WTC11 (cell line): ENCODE results near the gene LINS1. TPM values are rescaled to one million over a fixed set of nuclear protein-coding genes. Genes with fewer than 3 reads are reported as not detected.

ENCODE experiments used
- ATAC-seq: fragments of 200-7000 bp; cut with Tn5 transposase; 2 replicates; pipeline ENCODE4 v1.10.0; 2021; ENCODE audit warnings: mild to moderate bottlenecking, moderate library complexity
- CTCF ChIA-PET: fragments of 300-600 bp; sonication (Branson Sonifier 250); formaldehyde crosslinking; loops from one replicate; lab custom pipeline; 2021; ENCODE audit warnings: antibody characterized with exemption; lab: Charles Lee
- POLR2A ChIA-PET: fragments of 350-600 bp; sonication (Branson Sonifier 250); formaldehyde crosslinking; loops from one replicate; lab custom pipeline; 2021; ENCODE audit warnings: antibody characterized with exemption; lab: Charles Lee
- DNase-seq: peaks from one replicate; pipeline ENCODE4 v3.0.0; 2021; ENCODE audit warnings: low spot score
- H3K27ac Mint-ChIP-seq: 2 replicates; pipeline ENCODE4 v1.8.0; 2021; ENCODE audit warnings: mixed read lengths
- H3K27me3 Mint-ChIP-seq: 2 replicates; pipeline ENCODE4 v1.8.0; 2021; ENCODE audit warnings: low read depth, mild to moderate bottlenecking, moderate library complexity, mixed read lengths
- H3K36me3 Mint-ChIP-seq: 2 replicates; pipeline ENCODE4 v1.8.0; 2021; ENCODE audit warnings: mixed read lengths
- H3K4me1 Mint-ChIP-seq: 2 replicates; pipeline ENCODE4 v1.8.0; 2022; ENCODE audit warnings: mixed read lengths
- H3K4me3 Mint-ChIP-seq: 2 replicates; pipeline ENCODE4 v1.8.0; 2021; ENCODE audit warnings: mild to moderate bottlenecking, moderate library complexity, mixed read lengths
- H3K9me3 Mint-ChIP-seq: 2 replicates; pipeline ENCODE4 v1.8.0; 2021; ENCODE audit warnings: mixed read lengths
- AFF4 ChIP-seq: sonication (generic); formaldehyde crosslinking; IDR thresholded peaks from 2 replicates; pipeline ENCODE4 v1.8.1; 2023; ENCODE audit warnings: mild to moderate bottlenecking, missing genetic modification reagents, borderline replicate concordance
- ATF1 ChIP-seq: sonication (generic); formaldehyde crosslinking; IDR thresholded peaks from 2 replicates; pipeline ENCODE4 v1.8.1; 2023; ENCODE audit warnings: mild to moderate bottlenecking, moderate library complexity, missing genetic modification reagents
- ATF3 ChIP-seq: sonication (generic); formaldehyde crosslinking; conservative IDR thresholded peaks from 2 replicates; pipeline ENCODE4 v1.8.1; 2022; ENCODE audit warnings: mild to moderate bottlenecking, missing genetic modification reagents
- E2F4 ChIP-seq: sonication (generic); formaldehyde crosslinking; IDR thresholded peaks from 2 replicates; pipeline ENCODE4 v1.8.1; 2022; ENCODE audit warnings: low read depth, mild to moderate bottlenecking, moderate library complexity, missing genetic modification reagents, borderline replicate concordance
- E2F5 ChIP-seq: sonication (generic); formaldehyde crosslinking; IDR thresholded peaks from 2 replicates; pipeline ENCODE4 v1.8.1; 2022; ENCODE audit warnings: mild to moderate bottlenecking, moderate library complexity, missing genetic modification reagents
- FOXJ3 ChIP-seq: sonication (generic); formaldehyde crosslinking; IDR thresholded peaks from 2 replicates; pipeline ENCODE4 v1.9.0; 2021; ENCODE audit warnings: missing genetic modification reagents, mild to moderate bottlenecking, borderline replicate concordance
- FOXP4 ChIP-seq: sonication (generic); formaldehyde crosslinking; IDR thresholded peaks from 2 replicates; pipeline ENCODE4 v1.8.0; 2022; ENCODE audit warnings: mild to moderate bottlenecking, missing genetic modification reagents
- MYBL2 ChIP-seq: sonication (generic); formaldehyde crosslinking; IDR thresholded peaks from 2 replicates; pipeline ENCODE4 v1.8.1; 2023; ENCODE audit warnings: mild to moderate bottlenecking, moderate library complexity, missing genetic modification reagents
- NFATC4 ChIP-seq: fragments of 250-450 bp; sonication (Bioruptor Pico); IDR thresholded peaks from 2 replicates; pipeline ENCODE4 v1.9.0; 2021; ENCODE audit warnings: mild to moderate bottlenecking
- NFYB ChIP-seq: sonication (generic); formaldehyde crosslinking; conservative IDR thresholded peaks from 2 replicates; pipeline ENCODE4 v1.8.0; 2022; ENCODE audit warnings: low read depth, missing genetic modification reagents
- RELA ChIP-seq: sonication (generic); formaldehyde crosslinking; IDR thresholded peaks from 2 replicates; pipeline ENCODE4 v1.8.1; 2022; ENCODE audit warnings: missing genetic modification reagents, mild to moderate bottlenecking, borderline replicate concordance
- RORB ChIP-seq: fragments of 250-450 bp; sonication (Bioruptor Pico); IDR thresholded peaks from 2 replicates; pipeline ENCODE4 v1.9.0; 2021; ENCODE audit warnings: mild to moderate bottlenecking
- ZBTB43 ChIP-seq: sonication (generic); formaldehyde crosslinking; IDR thresholded peaks from 2 replicates; pipeline ENCODE4 v1.8.1; 2023; ENCODE audit warnings: mild to moderate bottlenecking, missing genetic modification reagents
- ZNF138 ChIP-seq: sonication (generic); formaldehyde crosslinking; conservative IDR thresholded peaks from 2 replicates; pipeline ENCODE4 v1.8.1; 2022; ENCODE audit warnings: mild to moderate bottlenecking, moderate library complexity, missing genetic modification reagents
- ZNF671 ChIP-seq: fragments of 250-450 bp; sonication (Bioruptor Pico); IDR thresholded peaks from 2 replicates; pipeline ENCODE4 v1.8.0; 2021; ENCODE audit warnings: mild to moderate bottlenecking
- total RNA-seq: library from RNA; stranded (reverse); gene quantifications from 3 replicates; pipeline ENCODE4 v1.2.3, GENCODE V29; 2021

LINS1 gene
- total RNA-seq, 1 experiment from 2014 or later: 10.4 TPM

- TF ChIP-seq ZNF138 (CRISPR knock-in tag) (no peak), NFYB (CRISPR knock-in tag) (no peak), FOXP4 (CRISPR knock-in tag) (no peak), RELA (CRISPR knock-in tag) (no peak), AFF4 (CRISPR knock-in tag) (no peak), FOXJ3 (no peak), ATF3 (CRISPR knock-in tag) (no peak)
These were observed 48.5 kb downstream of the LINS1 start (continued) for GRCh38 chr15:100553468-100553867.

- no peak overlapping the region for H3K4me3 Mint-ChIP-seq
- TF ChIP-seq ATF1 (CRISPR knock-in tag) (no peak), ZNF671 (no peak), RORB (CRISPR knock-in tag) (no peak), E2F5 (CRISPR knock-in tag) (no peak), MYBL2 (no peak), NFATC4 (CRISPR knock-in tag) (no peak)
- TF ChIP-seq, all 79 proteins: peak for 0
- ATAC-seq (no peak), DNase-seq (no peak)
- Mint-ChIP-seq H3K27me3 (peaks cover 4% of the 10 kb centered on the region; the same call in 1 of the 2 replicates), H3K27ac (no peak overlapping the region), H3K36me3 (peaks cover 21% of the 10 kb centered on the region), H3K4me1 (no peaks in the 10 kb centered on the region), H3K9me3 (peaks cover 25% of the 10 kb centered on the region)
- POLR2A ChIA-PET: no interaction called here
- CTCF ChIA-PET: no interaction called here
These were observed 54.0 kb downstream of the LINS1 start for GRCh38 chr15:100547961-100548360.

- DNase-seq: no peak
- peaks cover 3% of the 10 kb centered on the region; the same call in 1 of the 2 replicates for H3K36me3 Mint-ChIP-seq
- peaks cover 8% of the 10 kb centered on the region for H3K9me3 Mint-ChIP-seq
- no peaks in the 10 kb centered on the region for H3K27me3 Mint-ChIP-seq
- POLR2A ChIA-PET: no interaction called here
- no peak overlapping the region for H3K27ac Mint-ChIP-seq
- no peaks in the 10 kb centered on the region for H3K4me1 Mint-ChIP-seq
- no peak for TF ChIP-seq ZBTB43 (CRISPR knock-in tag)
- TF ChIP-seq E2F4 (CRISPR knock-in tag): no peak
- CTCF ChIA-PET: no interaction called here
- ATAC-seq: no peak
- no peak overlapping the region; the same call in 1 of the 2 replicates for H3K4me3 Mint-ChIP-seq
These were observed 57.0 kb downstream of the LINS1 start for GRCh38 chr15:100544946-100545345.
